Colonic mucosa (tissue), 4 donors: Measurements from ENCODE around the gene PRELID3B. TPM values are rescaled to one million over a fixed set of nuclear protein-coding genes. Genes with fewer than 3 reads are reported as not detected.

ENCODE experiments used
- DNase-seq: peaks from one replicate; pipeline ENCODE4 v3.0.0-alpha.2; 2020
- H3K27ac ChIP-seq: fragments of 200-600 bp; one replicate; pipeline ENCODE4 v1.8.0; 2021
- H3K27me3 ChIP-seq: fragments of 200-600 bp; one replicate; pipeline ENCODE4 v1.8.0; 2021
- H3K36me3 ChIP-seq: fragments of 200-600 bp; one replicate; pipeline ENCODE4 v1.8.0; 2021
- H3K4me1 ChIP-seq: fragments of 200-600 bp; one replicate; pipeline ENCODE4 v1.8.0; 2021; ENCODE audit warnings: mild to moderate bottlenecking
- H3K4me3 ChIP-seq: fragments of 200-600 bp; one replicate; pipeline ENCODE4 v1.8.0; 2021
- H3K9ac ChIP-seq, 2 donors: one replicate each; pipeline ENCODE4 v1.7.0; 2013; ENCODE audit warnings: control low read depth in 2 of 2, low read depth in 2 of 2, low read length in 2 of 2
- H3K9me3 ChIP-seq: fragments of 200-600 bp; one replicate; pipeline ENCODE4 v1.8.0; 2021
- intact Hi-C: fragments of 100-400 bp; cut with DNase I; formaldehyde crosslinking; loops from one replicate; pipeline ENCODE4 v1.14.1; 2022
- total RNA-seq, 2 donors: library from RNA; stranded (reverse); fragmentation: NEBNext Ultra II Directional in 1 of 2; extraction: Animal tissue kit (Norgen Biotek cat#: 25700) in 1 of 2; gene quantifications; one replicate each; pipeline ENCODE4 v1.2.1, GENCODE V29; 2021
- TF ChIP-seq, protein P1 (sequence below): fragments of 200-600 bp; IDR thresholded peaks from one replicate; pipeline ENCODE4 v1.8.0; 2022; ENCODE audit warnings: antibody characterized with exemption, mild to moderate bottlenecking
- donor health status: healthy.
- donor health status: DM: no; HTN: no; CAD: no.
- donor health status: DM: no; HTN: no; CAD: no.

The PRELID3B gene
- total RNA-seq, result 100 to 1,000 TPM; 138 to 141 TPM

DNA sequence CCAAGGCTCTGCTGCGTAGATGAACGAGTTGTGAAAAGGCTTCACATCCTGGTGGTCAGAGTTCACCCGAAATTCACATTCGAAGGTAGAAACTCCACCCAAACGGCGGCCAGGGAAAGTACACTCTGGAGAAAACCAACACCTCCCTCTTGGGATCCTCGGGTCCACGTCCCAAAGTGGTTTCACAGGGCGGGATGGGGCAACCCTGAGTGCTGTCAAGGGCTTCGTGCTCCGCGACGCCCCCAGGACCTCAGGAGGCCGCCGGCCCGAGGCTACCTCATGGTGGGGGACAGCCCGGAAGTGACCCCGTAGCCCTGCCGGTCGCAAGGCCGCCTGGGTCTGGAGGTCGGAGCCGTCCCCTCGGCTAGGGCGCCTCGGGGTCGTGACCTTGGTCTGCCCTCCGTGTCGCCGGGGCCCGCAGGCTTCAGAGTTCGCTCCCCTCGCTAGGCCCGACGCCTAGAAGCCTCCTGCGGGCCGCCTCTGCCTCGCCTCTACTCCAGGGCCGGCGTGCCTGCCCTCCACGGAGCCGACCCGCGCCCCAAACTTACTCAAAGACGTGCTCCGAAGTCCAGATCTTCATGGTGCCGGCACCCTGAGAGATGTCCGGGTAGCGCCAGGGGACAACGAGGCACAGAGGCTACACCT is at the start of gene PRELID3B:
PRELID3B (minus strand) TSS at position 636 of the 645 bp plus-strand sequence; CDS start at position 580, 56 bp downstream.
- peaks cover 22% of the 10 kb centered on the region for H3K4me1 ChIP-seq
- H3K27ac ChIP-seq, result peak within 1 kb of the TSS; percentile 86
- TF ChIP-seq, protein P1, sequence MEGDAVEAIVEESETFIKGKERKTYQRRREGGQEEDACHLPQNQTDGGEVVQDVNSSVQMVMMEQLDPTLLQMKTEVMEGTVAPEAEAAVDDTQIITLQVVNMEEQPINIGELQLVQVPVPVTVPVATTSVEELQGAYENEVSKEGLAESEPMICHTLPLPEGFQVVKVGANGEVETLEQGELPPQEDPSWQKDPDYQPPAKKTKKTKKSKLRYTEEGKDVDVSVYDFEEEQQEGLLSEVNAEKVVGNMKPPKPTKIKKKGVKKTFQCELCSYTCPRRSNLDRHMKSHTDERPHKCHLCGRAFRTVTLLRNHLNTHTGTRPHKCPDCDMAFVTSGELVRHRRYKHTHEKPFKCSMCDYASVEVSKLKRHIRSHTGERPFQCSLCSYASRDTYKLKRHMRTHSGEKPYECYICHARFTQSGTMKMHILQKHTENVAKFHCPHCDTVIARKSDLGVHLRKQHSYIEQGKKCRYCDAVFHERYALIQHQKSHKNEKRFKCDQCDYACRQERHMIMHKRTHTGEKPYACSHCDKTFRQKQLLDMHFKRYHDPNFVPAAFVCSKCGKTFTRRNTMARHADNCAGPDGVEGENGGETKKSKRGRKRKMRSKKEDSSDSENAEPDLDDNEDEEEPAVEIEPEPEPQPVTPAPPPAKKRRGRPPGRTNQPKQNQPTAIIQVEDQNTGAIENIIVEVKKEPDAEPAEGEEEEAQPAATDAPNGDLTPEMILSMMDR, result no peak
- peaks cover 8% of the 10 kb centered on the region for H3K36me3 ChIP-seq
- H3K9ac ChIP-seq, result peak within 1 kb of the TSS; percentile 70 to 98
- peak within 1 kb of the TSS; percentile 93 for H3K4me3 ChIP-seq
- H3K9me3 ChIP-seq, result no peaks in the 10 kb centered on the region
- DNase-seq, result peak; percentile 73
- intact Hi-C loops, result loop anchor here (5.0 kb wide), 1 partner anchor 155 kb away; no protein-coding TSS in a partner anchor
- H3K27me3 ChIP-seq, result no peaks in the 10 kb centered on the region

DNA sequence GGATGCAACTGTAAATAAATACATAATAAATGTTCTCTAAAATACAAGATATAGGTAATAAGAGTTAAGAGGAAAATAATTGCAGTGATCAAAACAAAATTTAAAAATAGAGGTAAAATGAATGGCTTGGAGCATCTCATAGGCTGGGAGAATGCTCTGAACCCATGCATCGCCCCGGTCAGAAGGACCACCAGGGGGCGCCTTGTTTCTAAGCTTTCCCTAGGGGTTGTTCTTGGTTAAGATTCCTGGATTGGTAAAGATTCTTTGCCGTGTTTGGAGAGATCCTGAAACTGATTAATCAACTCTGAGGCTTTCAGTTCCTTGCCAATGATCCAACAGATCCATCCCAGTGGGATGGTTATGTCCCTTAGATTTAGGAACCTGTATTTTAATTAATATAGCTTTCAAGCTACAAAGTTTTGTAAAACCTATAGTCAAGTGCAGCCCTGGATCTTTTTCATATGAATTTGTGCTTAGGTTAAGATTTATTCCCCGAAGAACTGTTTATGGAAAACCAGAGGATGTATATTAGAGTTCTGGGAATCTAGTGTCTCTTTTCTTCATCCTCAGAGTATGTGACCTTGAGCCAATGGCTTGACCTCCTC is 45.3 kb upstream of the PRELID3B start:
- H3K4me3 ChIP-seq, result no peak overlapping the region
- TF ChIP-seq, protein P1, result peak; percentile 97
- no peak overlapping the region for H3K27ac ChIP-seq
- no peaks in the 10 kb centered on the region for H3K36me3 ChIP-seq
- no peaks in the 10 kb centered on the region for H3K27me3 ChIP-seq
- intact Hi-C loops, result loop anchor here (5.0 kb wide), 3 partner anchors 119 to 314 kb away; no protein-coding TSS in a partner anchor
- no peak overlapping the region for H3K9ac ChIP-seq
- DNase-seq, result peak; percentile 90
- no peaks in the 10 kb centered on the region for H3K9me3 ChIP-seq
- no peaks in the 10 kb centered on the region for H3K4me1 ChIP-seq

DNA sequence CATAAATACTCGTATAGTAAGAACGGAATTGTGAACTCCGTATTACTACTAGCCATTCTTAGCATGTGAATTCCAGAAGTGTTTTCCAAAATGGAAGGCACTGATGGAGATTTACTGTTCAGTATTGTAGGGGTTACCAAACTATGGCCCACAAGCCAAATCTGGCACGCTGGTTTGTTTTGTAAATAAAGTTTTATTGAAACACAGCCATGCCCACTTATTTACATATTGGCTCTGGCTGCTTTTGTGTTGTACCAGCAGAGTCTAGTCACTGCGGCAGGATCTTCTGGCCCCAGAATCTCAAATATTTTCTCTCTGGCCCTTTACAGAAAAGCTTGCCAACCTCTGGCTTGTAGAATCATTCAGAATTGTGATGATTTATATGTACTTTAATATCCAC is 44.3 kb upstream of the PRELID3B start:
- DNase-seq, result no peak
- H3K4me3 ChIP-seq, result no peak overlapping the region
- TF ChIP-seq, protein P1, result no peak
- H3K36me3 ChIP-seq, result no peaks in the 10 kb centered on the region
- intact Hi-C loops, result loop anchor here (5.0 kb wide), 3 partner anchors 120 to 315 kb away; no protein-coding TSS in a partner anchor
- no peaks in the 10 kb centered on the region for H3K4me1 ChIP-seq
- H3K27ac ChIP-seq, result no peak overlapping the region
- H3K9me3 ChIP-seq, result no peaks in the 10 kb centered on the region
- no peak overlapping the region for H3K9ac ChIP-seq
- H3K27me3 ChIP-seq, result no peaks in the 10 kb centered on the region

DNA sequence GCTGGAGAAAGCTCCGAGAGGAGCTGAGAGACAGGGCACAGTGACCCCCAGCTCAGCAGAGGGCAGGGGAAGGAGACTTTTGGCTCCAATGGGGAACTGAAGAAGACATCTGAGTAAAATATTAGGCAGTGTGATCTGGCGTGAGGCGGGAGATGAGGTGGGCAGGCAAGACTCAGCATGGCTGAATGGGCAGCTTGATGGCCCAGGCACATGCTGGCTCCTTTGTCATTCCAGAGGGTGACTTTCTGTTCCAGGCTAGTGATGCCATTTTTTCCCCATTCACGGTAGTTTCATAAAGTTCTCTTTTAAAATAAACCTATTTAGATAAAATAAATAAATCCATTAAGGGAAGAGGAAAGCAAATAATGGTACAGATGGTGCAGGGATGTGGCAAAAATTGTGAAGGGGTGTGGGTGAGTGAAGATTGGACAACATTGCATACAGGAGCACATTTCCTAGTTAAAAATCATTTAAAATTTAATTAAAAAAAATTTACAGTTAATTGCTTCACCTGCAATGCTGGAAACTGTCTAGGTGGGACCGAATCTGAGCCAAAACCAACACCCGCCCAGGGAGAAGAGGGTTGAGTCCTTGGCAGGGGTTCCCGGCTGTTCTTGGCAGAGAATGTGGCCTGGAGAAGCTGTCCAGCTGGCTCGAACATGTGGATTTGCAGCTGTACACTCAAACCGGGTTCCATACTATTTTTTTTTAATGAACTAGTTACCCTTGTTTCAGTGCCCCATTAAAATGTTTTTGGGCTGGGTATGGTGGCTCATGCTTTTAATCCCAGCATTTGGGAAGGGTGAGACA is 41.7 kb upstream of the PRELID3B start:
- no peaks in the 10 kb centered on the region for H3K36me3 ChIP-seq
- intact Hi-C loops, result no loop called here
- H3K9me3 ChIP-seq, result no peaks in the 10 kb centered on the region
- H3K27me3 ChIP-seq, result no peaks in the 10 kb centered on the region
- DNase-seq, result no peak
- H3K27ac ChIP-seq, result no peak overlapping the region
- H3K4me1 ChIP-seq, result no peaks in the 10 kb centered on the region
- TF ChIP-seq, protein P1, result no peak
- H3K9ac ChIP-seq, result no peak overlapping the region
- H3K4me3 ChIP-seq, result no peak overlapping the region

DNA sequence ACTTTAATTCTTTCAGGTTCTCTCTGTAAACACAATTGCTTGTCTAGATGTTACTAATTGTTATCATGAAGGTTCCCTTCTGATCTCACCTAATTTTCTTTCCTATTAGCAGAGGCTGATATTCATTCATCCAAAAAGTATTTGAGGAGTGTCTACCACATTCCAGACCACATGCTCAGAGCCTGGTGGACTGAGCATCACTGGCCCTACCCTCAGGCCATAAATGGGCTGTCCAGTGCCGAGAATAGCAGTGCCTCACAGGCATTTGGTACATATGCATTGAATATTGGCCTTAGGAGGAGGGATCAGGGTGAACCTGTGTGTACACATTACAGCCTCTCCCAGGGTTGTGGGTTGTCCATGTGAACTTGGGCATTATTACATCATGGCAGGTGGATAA is 40.4 kb upstream of the PRELID3B start:
- intact Hi-C loops, result no loop called here
- Histone ChIP-seq H3K9ac (no peak overlapping the region), H3K27me3 (no peaks in the 10 kb centered on the region), H3K4me3 (no peak overlapping the region), H3K4me1 (no peaks in the 10 kb centered on the region), H3K9me3 (no peaks in the 10 kb centered on the region), H3K27ac (no peak overlapping the region), H3K36me3 (no peaks in the 10 kb centered on the region)
- no peak for DNase-seq
- TF ChIP-seq, protein P1, result no peak
